RWPE2 (cell line): ENCODE data around the gene ZNF430.

Experiments used
- ATAC-seq: fragments of 200-7000 bp; cut with Tn5 transposase; 3 replicates; pipeline ENCODE4 v1.9.1; 2021; ENCODE audit warnings: low read depth
- DNase-seq: peaks from one replicate; pipeline ENCODE4 v3.0.0-alpha.2; 2020; ENCODE audit warnings: low spot score
- H3K27ac ChIP-seq: fragments of 450-650 bp; 2 replicates; pipeline ENCODE4 v1.5.1; 2017; ENCODE audit warnings: mild to moderate bottlenecking; ENCODE audit not compliant: poor library complexity, severe bottlenecking
- H3K27me3 ChIP-seq: fragments of 250-450 bp; sonication (Bioruptor Pico); 2 replicates; pipeline ENCODE4 v1.5.1; 2021; ENCODE audit warnings: mild to moderate bottlenecking, moderate library complexity; ENCODE audit not compliant: insufficient read depth, poor library complexity, severe bottlenecking
- H3K36me3 ChIP-seq: fragments of 250-450 bp; sonication (Bioruptor Pico); 2 replicates; pipeline ENCODE4 v1.5.1; 2020; ENCODE audit warnings: low read depth, mild to moderate bottlenecking, moderate library complexity
- H3K4me1 ChIP-seq: fragments of 250-450 bp; sonication (Bioruptor Pico); 2 replicates; pipeline ENCODE4 v1.5.1; 2021; ENCODE audit warnings: mild to moderate bottlenecking, moderate library complexity; ENCODE audit not compliant: insufficient read depth, poor library complexity, severe bottlenecking
- H3K4me3 ChIP-seq: fragments of 250-450 bp; sonication (Bioruptor Pico); 2 replicates; pipeline ENCODE4 v1.5.1; 2021; ENCODE audit warnings: mild to moderate bottlenecking, moderate library complexity; ENCODE audit not compliant: severe bottlenecking
- H3K9me3 ChIP-seq: fragments of 250-450 bp; sonication (Bioruptor Pico); 2 replicates; pipeline ENCODE4 v1.5.1; 2021; ENCODE audit warnings: mild to moderate bottlenecking, moderate library complexity; ENCODE audit not compliant: severe bottlenecking
- CTCF ChIP-seq: fragments of 450-650 bp; IDR thresholded peaks from one replicate; pipeline ENCODE4 v1.5.1; 2017; ENCODE audit warnings: mild to moderate bottlenecking, moderate library complexity; ENCODE audit not compliant: poor library complexity, severe bottlenecking

ZNF430 gene

GRCh38 chr19:21092109-21092508 lies 71.7 kb downstream of the ZNF430 start:
- no peaks in the 10 kb centered on the region for H3K27me3 ChIP-seq
- peaks cover 2% of the 10 kb centered on the region for H3K4me1 ChIP-seq
- no peak overlapping the region for H3K4me3 ChIP-seq
- H3K9me3 ChIP-seq: no peaks in the 10 kb centered on the region
- no peak for ATAC-seq
- H3K27ac ChIP-seq: no peak overlapping the region
- peaks cover 39% of the 10 kb centered on the region for H3K36me3 ChIP-seq
- no peak for TF ChIP-seq CTCF
- no peak for DNase-seq

- H3K27ac ChIP-seq: no peak overlapping the region
- no peaks in the 10 kb centered on the region for H3K9me3 ChIP-seq
- DNase-seq: no peak
- TF ChIP-seq CTCF: no peak
- H3K36me3 ChIP-seq: peaks cover 45% of the 10 kb centered on the region
- no peaks in the 10 kb centered on the region for H3K27me3 ChIP-seq
- H3K4me1 ChIP-seq: peaks cover 18% of the 10 kb centered on the region
- H3K4me3 ChIP-seq: no peak overlapping the region
- ATAC-seq: no peak
Observed at GRCh38 chr19:21094347-21095025, 74.0 kb downstream of the ZNF430 start.

- peaks cover 66% of the 10 kb centered on the region for H3K36me3 ChIP-seq
- H3K4me1 ChIP-seq: peaks cover 18% of the 10 kb centered on the region
- H3K27ac ChIP-seq: peak overlapping the region; percentile 41
- ATAC-seq (no peak), DNase-seq (no peak)
- TF ChIP-seq CTCF: no peak
- no peaks in the 10 kb centered on the region for H3K9me3 ChIP-seq
- H3K4me3 ChIP-seq: no peak overlapping the region
- H3K27me3 ChIP-seq: no peaks in the 10 kb centered on the region
Observed at GRCh38 chr19:21098291-21098690, 77.8 kb downstream of the ZNF430 start.

GRCh38 chr19:21101521-21102242 lies 81.2 kb downstream of the ZNF430 start:
- Histone ChIP-seq H3K9me3 (no peaks in the 10 kb centered on the region), H3K27ac (no peak overlapping the region), H3K4me1 (peaks cover 18% of the 10 kb centered on the region), H3K4me3 (no peak overlapping the region), H3K36me3 (peaks cover 70% of the 10 kb centered on the region), H3K27me3 (no peaks in the 10 kb centered on the region)
- DNase-seq (no peak), ATAC-seq (no peak)
- TF ChIP-seq CTCF: no peak

- H3K9me3 ChIP-seq: no peaks in the 10 kb centered on the region
- DNase-seq (no peak), ATAC-seq (no peak)
- H3K4me1 ChIP-seq: no peaks in the 10 kb centered on the region
- no peak for TF ChIP-seq CTCF
- no peak overlapping the region for H3K4me3 ChIP-seq
- no peaks in the 10 kb centered on the region for H3K27me3 ChIP-seq
- H3K27ac ChIP-seq: no peak overlapping the region
- peaks cover 35% of the 10 kb centered on the region for H3K36me3 ChIP-seq
Observed at GRCh38 chr19:21109116-21109515, 88.7 kb downstream of the ZNF430 start.
